Measurements from ENCODE around the gene CRY2.

DNA sequence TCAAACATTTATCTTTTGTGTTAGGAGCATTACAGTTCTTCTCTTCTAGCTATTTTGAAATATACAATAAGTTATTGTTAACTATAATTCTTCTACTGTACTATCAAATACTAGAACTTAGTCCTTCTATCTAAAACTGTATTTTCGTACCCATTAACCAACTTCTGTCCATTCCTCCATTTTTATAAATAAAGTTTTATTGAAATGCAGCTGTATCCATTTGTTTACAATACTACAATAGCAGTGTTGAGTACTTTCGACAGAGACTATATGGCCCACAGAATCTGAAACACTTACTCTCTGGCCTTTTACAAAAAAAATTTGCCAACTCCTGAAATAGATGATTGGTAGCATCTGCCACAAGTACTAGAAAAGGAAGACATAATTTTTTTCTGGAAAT, 47.0 kb upstream of the CRY2 start:
- TF ChIP-seq, protein P1, sequence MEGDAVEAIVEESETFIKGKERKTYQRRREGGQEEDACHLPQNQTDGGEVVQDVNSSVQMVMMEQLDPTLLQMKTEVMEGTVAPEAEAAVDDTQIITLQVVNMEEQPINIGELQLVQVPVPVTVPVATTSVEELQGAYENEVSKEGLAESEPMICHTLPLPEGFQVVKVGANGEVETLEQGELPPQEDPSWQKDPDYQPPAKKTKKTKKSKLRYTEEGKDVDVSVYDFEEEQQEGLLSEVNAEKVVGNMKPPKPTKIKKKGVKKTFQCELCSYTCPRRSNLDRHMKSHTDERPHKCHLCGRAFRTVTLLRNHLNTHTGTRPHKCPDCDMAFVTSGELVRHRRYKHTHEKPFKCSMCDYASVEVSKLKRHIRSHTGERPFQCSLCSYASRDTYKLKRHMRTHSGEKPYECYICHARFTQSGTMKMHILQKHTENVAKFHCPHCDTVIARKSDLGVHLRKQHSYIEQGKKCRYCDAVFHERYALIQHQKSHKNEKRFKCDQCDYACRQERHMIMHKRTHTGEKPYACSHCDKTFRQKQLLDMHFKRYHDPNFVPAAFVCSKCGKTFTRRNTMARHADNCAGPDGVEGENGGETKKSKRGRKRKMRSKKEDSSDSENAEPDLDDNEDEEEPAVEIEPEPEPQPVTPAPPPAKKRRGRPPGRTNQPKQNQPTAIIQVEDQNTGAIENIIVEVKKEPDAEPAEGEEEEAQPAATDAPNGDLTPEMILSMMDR (optimal IDR thresholded peaks at IDR 0.05 in 1 of 3, IDR thresholded peaks at IDR 0.05 in 1 of 3, conservative IDR thresholded peaks at IDR 0.05 in 1 of 3; ENCODE audit: extremely low read depth in 1 of 3, insufficient read depth in 2 of 3, low read length in 3 of 3), result no peak
- TF ChIP-seq EZH2 (IDR thresholded peaks at IDR 0.05; ENCODE audit: low read length), result no peak
